Measurements from ENCODE around the gene LPP. TPM values are rescaled to one million over a fixed set of nuclear protein-coding genes. Genes with fewer than 3 reads are reported as not detected.

Gene LPP
- total and polyA plus RNA-seq, 9 donors: 15.9 to 280 (median 134) TPM

- Histone ChIP-seq H3K27me3 (peaks cover 2% of the 10 kb centered on the region), H3K9me3 (no peaks in the 10 kb centered on the region), H3K4me1 (ENCODE audit: insufficient read depth) (no peaks in the 10 kb centered on the region), H3K27ac (no peak overlapping the region), H3K36me3 (no peaks in the 10 kb centered on the region), H3K4me3 (no peak overlapping the region)
- DNase-seq: no peak
- TF ChIP-seq CTCF (IDR thresholded peaks at IDR 0.05) (no peak), EP300 (IDR thresholded peaks at IDR 0.05) (no peak), POLR2A (IDR thresholded peaks at IDR 0.05) (no peak)
- intact Hi-C loops (cut with DNase I): no loop called here
- WGBS, 3 donors: 89 to 96% (median 91%) methylated on average over 1 of the region's 1 CpG
Measured at GRCh38 chr3:188604651-188605050, 450.7 kb downstream of the LPP start.

DNA sequence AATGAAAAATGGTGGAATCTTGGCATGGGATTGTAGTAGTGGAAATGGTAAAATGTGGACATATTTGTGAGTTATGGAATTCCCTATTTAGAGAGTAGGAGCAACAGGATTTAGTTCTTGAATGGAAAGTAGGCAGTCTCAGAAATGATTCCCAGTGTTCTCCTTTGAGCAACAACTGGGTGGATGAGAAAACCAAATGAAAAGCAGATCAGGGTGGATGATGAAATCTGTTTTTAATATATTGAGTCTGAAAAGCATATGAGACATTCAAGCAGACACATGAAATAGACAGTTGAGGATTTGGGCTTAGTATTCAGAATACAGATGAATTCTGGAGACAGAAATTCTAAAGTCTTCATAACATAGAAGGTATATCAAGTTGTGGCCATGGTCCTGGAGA, 451.3 kb downstream of the LPP start:
- Histone ChIP-seq H3K4me3 (no peak overlapping the region), H3K9me3 (no peaks in the 10 kb centered on the region), H3K27me3 (no peaks in the 10 kb centered on the region), H3K4me1 (ENCODE audit: insufficient read depth) (no peaks in the 10 kb centered on the region), H3K36me3 (no peaks in the 10 kb centered on the region), H3K27ac (no peak overlapping the region)
- DNase-seq: no peak
- intact Hi-C loops (cut with DNase I): no loop called here
- TF ChIP-seq EP300 (IDR thresholded peaks at IDR 0.05) (no peak), CTCF (IDR thresholded peaks at IDR 0.05) (no peak), POLR2A (IDR thresholded peaks at IDR 0.05) (no peak)

- no peak for TF ChIP-seq POLR2A (IDR thresholded peaks at IDR 0.05)
- no peak for TF ChIP-seq EP300 (IDR thresholded peaks at IDR 0.05)
- TF ChIP-seq CTCF (IDR thresholded peaks at IDR 0.05): no peak
- DNase-seq: no peak
- WGBS, 3 donors: 95 to 98% (median 96%) methylated on average over 5 of the region's 5 CpGs
- Histone ChIP-seq H3K27me3 (no peaks in the 10 kb centered on the region), H3K4me1 (ENCODE audit: insufficient read depth) (no peaks in the 10 kb centered on the region), H3K4me3 (no peak overlapping the region), H3K9me3 (no peaks in the 10 kb centered on the region), H3K36me3 (no peaks in the 10 kb centered on the region), H3K27ac (no peak overlapping the region)
- intact Hi-C loops (cut with DNase I): no loop called here
Measured at GRCh38 chr3:188605905-188606304, 451.9 kb downstream of the LPP start.

- no peak overlapping the region for H3K27ac ChIP-seq
- intact Hi-C loops (cut with DNase I): no loop called here
- peaks cover 3% of the 10 kb centered on the region for H3K4me1 ChIP-seq (ENCODE audit: insufficient read depth)
Measured at GRCh38 chr3:188607805-188608315, 453.9 kb downstream of the LPP start.

More at GRCh38 chr3:188607805-188608315, 453.9 kb downstream of the LPP start:
- no peak for DNase-seq
- H3K9me3 ChIP-seq: no peaks in the 10 kb centered on the region
- H3K27me3 ChIP-seq: no peaks in the 10 kb centered on the region
- H3K36me3 ChIP-seq: no peaks in the 10 kb centered on the region
- no peak overlapping the region for H3K4me3 ChIP-seq
- TF ChIP-seq EP300 (IDR thresholded peaks at IDR 0.05) (no peak), CTCF (IDR thresholded peaks at IDR 0.05) (no peak), POLR2A (IDR thresholded peaks at IDR 0.05) (no peak)

Data from ovary (tissue), 9 donors.